ENCODE results near the gene MTG2. TPM values are rescaled to one million over a fixed set of nuclear protein-coding genes. Genes with fewer than 3 reads are reported as not detected.

The MTG2 gene
- total and polyA plus RNA-seq, 2 of the 4 experiments (the other 2 are of a cell fraction), result 11.5 to 25.2 TPM

DNA sequence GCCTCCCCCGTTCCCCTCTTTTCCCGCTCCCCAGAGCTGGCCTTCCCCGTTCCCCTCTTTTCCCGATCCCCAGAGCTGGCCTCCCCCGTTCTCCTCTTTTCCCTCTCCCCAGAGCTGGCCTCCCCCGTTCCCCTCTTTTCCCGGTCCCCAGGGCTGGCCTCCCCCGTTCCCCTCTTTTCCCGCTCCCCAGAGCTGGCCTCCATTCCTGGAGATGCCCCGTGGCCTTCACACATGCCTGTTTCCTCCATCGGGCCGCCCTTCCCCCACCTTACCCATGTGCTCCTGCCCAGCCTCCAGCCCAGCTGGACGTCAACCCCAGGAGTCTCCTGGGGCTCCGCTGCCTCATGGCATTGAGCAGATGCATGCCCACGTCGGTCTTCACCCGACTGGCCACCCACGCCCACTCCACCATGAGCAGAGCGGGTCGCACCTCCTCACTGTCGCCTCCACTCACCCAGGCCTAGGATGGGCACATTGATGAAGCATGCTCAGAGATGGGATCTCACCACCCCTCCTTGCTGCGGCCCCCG is 30.9 kb upstream of the MTG2 start:
- Histone ChIP-seq H3K4me2 (ENCODE audit: low read depth, low read length) (no peak overlapping the region), H3K9me3 (ENCODE audit: control insufficient read depth, insufficient read depth, low read length) (no peaks in the 10 kb centered on the region), H4K5ac (ENCODE audit: low read depth, low read length) (no peak overlapping the region), H2AK9ac (replicated peaks; ENCODE audit: low read depth, low read length, poor library complexity) (no peak overlapping the region), H3K9ac (ENCODE audit: low read depth, low read length) (no peak overlapping the region), H3K27me3 (ENCODE audit: control insufficient read depth, insufficient read depth, low read length) (no peaks in the 10 kb centered on the region), H2AFZ (replicated peaks; ENCODE audit: low read length, poor library complexity) (no peak overlapping the region), H3K18ac (ENCODE audit: low read depth, low read length) (no peak overlapping the region), H2BK20ac (ENCODE audit: low read depth, low read length) (no peak overlapping the region), H2BK5ac (ENCODE audit: low read depth, low read length, poor library complexity, severe bottlenecking) (no peak overlapping the region), H3K79me1 (ENCODE audit: low read depth in 1 of 2, low read length in 2 of 2) (peaks cover 22 to 85% of the 10 kb centered on the region in 2 experiments), H3K4me1 (ENCODE audit: control insufficient read depth, insufficient read depth, low read length) (peaks cover 5% of the 10 kb centered on the region), H3K14ac (replicated peaks; ENCODE audit: low read depth, low read length) (no peak overlapping the region), H3K4ac (ENCODE audit: low read depth, low read length) (no peak overlapping the region), H3K36me3 (ENCODE audit: control insufficient read depth, insufficient read depth, low read length) (peaks cover 10% of the 10 kb centered on the region; the same call in 1 of the 2 replicates), H3K56ac (ENCODE audit: extremely low read depth, insufficient read depth, low read length) (no peak overlapping the region), H3K4me3 (ENCODE audit: insufficient read depth, low read depth, low read length) (no peak overlapping the region), H3K27ac (ENCODE audit: insufficient read depth, low read length) (no peak overlapping the region), H2AK5ac (ENCODE audit: low read depth, low read length) (no peak overlapping the region), H2BK15ac (ENCODE audit: low read depth, low read length) (no peak overlapping the region), H2BK120ac (ENCODE audit: low read depth, low read length) (no peak overlapping the region), H4K91ac (ENCODE audit: insufficient read depth, low read depth, low read length) (no peak overlapping the region), H3K9me1 (ENCODE audit: insufficient read depth, low read length) (peaks cover 29% of the 10 kb centered on the region), H4K8ac (ENCODE audit: low read depth in 2 of 2, low read length in 2 of 2) (no peak overlapping the region), H4K20me1 (ENCODE audit: insufficient read depth, low read length) (peaks cover 89% of the 10 kb centered on the region), H3K23ac (ENCODE audit: low read depth, low read length) (no peak overlapping the region)
- BruUV-seq (replicated peaks), result no TSS peak
- DNase-seq (no peak), ATAC-seq (ENCODE audit: low read depth) (no peak)
- in situ Hi-C loops (cut with MboI; ENCODE audit: low sequenced_read_pairs) (no loop called here), intact Hi-C loops (cut with micrococcal nuclease) (no loop called here), dilution Hi-C loops (cut with HindIII; ENCODE audit: low sequenced_read_pairs, unreplicated experiment) (no loop called here)
- WGBS, 2 experiments (ENCODE audit: extremely low coverage in 2 of 2, insufficient read length in 1 of 2), result 94% methylated on average over 8 of the region's 23 CpGs; no CpG with 5 or more reads in 1 of the 2 experiments
- TF ChIP-seq NFE2L2 (IDR thresholded peaks at IDR 0.05; ENCODE audit: low read depth, low read length), result no peak
- TF ChIP-seq RFX5 (IDR thresholded peaks at IDR 0.05; ENCODE audit: low read depth, low read length), result no peak
- no peak for TF ChIP-seq POLR2A (IDR thresholded peaks at IDR 0.05; ENCODE audit: low read depth, low read length)
- no peak for TF ChIP-seq RAD21 (IDR thresholded peaks at IDR 0.05; ENCODE audit: low read length)
- TF ChIP-seq MXI1 (IDR thresholded peaks at IDR 0.05; ENCODE audit: borderline replicate concordance, low read depth, low read length), result no peak
- TF ChIP-seq, protein P1, sequence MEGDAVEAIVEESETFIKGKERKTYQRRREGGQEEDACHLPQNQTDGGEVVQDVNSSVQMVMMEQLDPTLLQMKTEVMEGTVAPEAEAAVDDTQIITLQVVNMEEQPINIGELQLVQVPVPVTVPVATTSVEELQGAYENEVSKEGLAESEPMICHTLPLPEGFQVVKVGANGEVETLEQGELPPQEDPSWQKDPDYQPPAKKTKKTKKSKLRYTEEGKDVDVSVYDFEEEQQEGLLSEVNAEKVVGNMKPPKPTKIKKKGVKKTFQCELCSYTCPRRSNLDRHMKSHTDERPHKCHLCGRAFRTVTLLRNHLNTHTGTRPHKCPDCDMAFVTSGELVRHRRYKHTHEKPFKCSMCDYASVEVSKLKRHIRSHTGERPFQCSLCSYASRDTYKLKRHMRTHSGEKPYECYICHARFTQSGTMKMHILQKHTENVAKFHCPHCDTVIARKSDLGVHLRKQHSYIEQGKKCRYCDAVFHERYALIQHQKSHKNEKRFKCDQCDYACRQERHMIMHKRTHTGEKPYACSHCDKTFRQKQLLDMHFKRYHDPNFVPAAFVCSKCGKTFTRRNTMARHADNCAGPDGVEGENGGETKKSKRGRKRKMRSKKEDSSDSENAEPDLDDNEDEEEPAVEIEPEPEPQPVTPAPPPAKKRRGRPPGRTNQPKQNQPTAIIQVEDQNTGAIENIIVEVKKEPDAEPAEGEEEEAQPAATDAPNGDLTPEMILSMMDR (conservative IDR thresholded peaks at IDR 0.05; ENCODE audit: low read depth, low read length), result no peak
- TF ChIP-seq RCOR1 (IDR thresholded peaks at IDR 0.05; ENCODE audit: insufficient replicate concordance, low read length), result no peak
- TF ChIP-seq SMC3 (IDR thresholded peaks at IDR 0.05; ENCODE audit: low read depth, low read length), result no peak
- TF ChIP-seq, protein P2, sequence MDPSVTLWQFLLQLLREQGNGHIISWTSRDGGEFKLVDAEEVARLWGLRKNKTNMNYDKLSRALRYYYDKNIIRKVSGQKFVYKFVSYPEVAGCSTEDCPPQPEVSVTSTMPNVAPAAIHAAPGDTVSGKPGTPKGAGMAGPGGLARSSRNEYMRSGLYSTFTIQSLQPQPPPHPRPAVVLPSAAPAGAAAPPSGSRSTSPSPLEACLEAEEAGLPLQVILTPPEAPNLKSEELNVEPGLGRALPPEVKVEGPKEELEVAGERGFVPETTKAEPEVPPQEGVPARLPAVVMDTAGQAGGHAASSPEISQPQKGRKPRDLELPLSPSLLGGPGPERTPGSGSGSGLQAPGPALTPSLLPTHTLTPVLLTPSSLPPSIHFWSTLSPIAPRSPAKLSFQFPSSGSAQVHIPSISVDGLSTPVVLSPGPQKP (IDR thresholded peaks at IDR 0.05; ENCODE audit: borderline replicate concordance, low read depth, low read length), result no peak
- TF ChIP-seq CHD1 (IDR thresholded peaks at IDR 0.05; ENCODE audit: low read depth, low read length), result no peak
- no peak for TF ChIP-seq MAFK (IDR thresholded peaks at IDR 0.05; ENCODE audit: low read depth, low read length)
- no peak for TF ChIP-seq FOS (IDR thresholded peaks at IDR 0.05; ENCODE audit: low read depth, low read length)
- TF ChIP-seq, protein P3, sequence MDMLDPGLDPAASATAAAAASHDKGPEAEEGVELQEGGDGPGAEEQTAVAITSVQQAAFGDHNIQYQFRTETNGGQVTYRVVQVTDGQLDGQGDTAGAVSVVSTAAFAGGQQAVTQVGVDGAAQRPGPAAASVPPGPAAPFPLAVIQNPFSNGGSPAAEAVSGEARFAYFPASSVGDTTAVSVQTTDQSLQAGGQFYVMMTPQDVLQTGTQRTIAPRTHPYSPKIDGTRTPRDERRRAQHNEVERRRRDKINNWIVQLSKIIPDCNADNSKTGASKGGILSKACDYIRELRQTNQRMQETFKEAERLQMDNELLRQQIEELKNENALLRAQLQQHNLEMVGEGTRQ (IDR thresholded peaks at IDR 0.05; ENCODE audit: low read depth, low read length), result no peak
- TF ChIP-seq BHLHE40 (IDR thresholded peaks at IDR 0.05; ENCODE audit: low read depth, low read length), result no peak
- TF ChIP-seq CEBPB (IDR thresholded peaks at IDR 0.05; ENCODE audit: low read depth, low read length), result no peak
- no peak for TF ChIP-seq MAZ (IDR thresholded peaks at IDR 0.05; ENCODE audit: borderline replicate concordance, low read depth, low read length)
- CTCF ChIA-PET, result no interaction called here
- POLR2A ChIA-PET (ENCODE audit: unreplicated experiment), result no interaction called here

All from IMR-90 (cell line).